PC-9 (cell line): ENCODE measurements around the gene DNAH12. TPM values are rescaled to one million over a fixed set of nuclear protein-coding genes. Genes with fewer than 3 reads are reported as not detected.

Experiments
- BruUV-seq: library from RNA; stranded (reverse); fragments of 400-500 nt; replicated peaks from 2 replicates; lab custom pipeline; 2021; lab: Mats Ljungman, UMichigan
- CTCF ChIA-PET: fragments of 300-600 bp; sonication (Branson Sonifier 250); formaldehyde crosslinking; loops from one replicate; lab custom pipeline; 2022; ENCODE audit warnings: antibody characterized with exemption; lab: Charles Lee
- POLR2A ChIA-PET: fragments of 300-600 bp; sonication (Branson Sonifier 250); formaldehyde crosslinking; loops from one replicate; lab custom pipeline; 2022; ENCODE audit warnings: antibody characterized with exemption; ENCODE audit not compliant: unreplicated experiment; lab: Charles Lee
- DNase-seq, 2 experiments: peaks; one replicate each; pipeline versions ENCODE4 v3.0.0 to v3.0.0-alpha.2; 2015 to 2022; ENCODE audit warnings: mixed read lengths in 1 of 2
- H2AFZ ChIP-seq: fragments of 200-600 bp; sonication (generic); 2 replicates; pipeline ENCODE4 v1.8.1; 2017; ENCODE audit warnings: antibody characterized with exemption
- H3F3A ChIP-seq: fragments of 200-600 bp; sonication (generic); 2 replicates; pipeline ENCODE4 v1.8.1; 2017; ENCODE audit warnings: antibody characterized with exemption, mild to moderate bottlenecking, low read depth; ENCODE audit not compliant: insufficient read depth
- H3K27ac ChIP-seq: fragments of 200-600 bp; sonication (generic); 2 replicates; pipeline ENCODE4 v1.6.1; 2016; ENCODE audit warnings: mixed run types
- H3K27me3 ChIP-seq: fragments of 200-600 bp; sonication (generic); 2 replicates; pipeline ENCODE4 v1.6.1; 2016; ENCODE audit warnings: low read depth, mixed run types; ENCODE audit not compliant: insufficient read depth
- H3K36me3 ChIP-seq: fragments of 200-600 bp; sonication (generic); 2 replicates; pipeline ENCODE4 v1.6.1; 2016; ENCODE audit warnings: low read depth, mixed run types
- H3K4me1 ChIP-seq: fragments of 200-600 bp; sonication (generic); replicated peaks from 2 replicates; pipeline ENCODE4 v1.6.1; 2016; ENCODE audit warnings: mixed run types; ENCODE audit not compliant: insufficient read depth
- H3K4me2 ChIP-seq: fragments of 200-600 bp; sonication (generic); 2 replicates; pipeline ENCODE4 v1.6.1; 2017; ENCODE audit warnings: mixed run types
- H3K4me3 ChIP-seq: fragments of 200-600 bp; sonication (generic); 2 replicates; pipeline ENCODE4 v1.6.1; 2016; ENCODE audit warnings: mixed run types
- H3K79me2 ChIP-seq: fragments of 200-600 bp; sonication (generic); 2 replicates; pipeline ENCODE4 v1.6.1; 2017; ENCODE audit warnings: low read depth, mixed run types
- H3K9me2 ChIP-seq: fragments of 200-600 bp; sonication (generic); 2 replicates; pipeline ENCODE4 v1.8.1; 2017; ENCODE audit warnings: mild to moderate bottlenecking; ENCODE audit not compliant: insufficient read depth
- H3K9me3 ChIP-seq: fragments of 200-600 bp; sonication (generic); 2 replicates; pipeline ENCODE4 v1.8.1; 2016; ENCODE audit warnings: low read depth; ENCODE audit not compliant: insufficient read depth
- H4K20me1 ChIP-seq: fragments of 200-600 bp; sonication (generic); 2 replicates; pipeline ENCODE4 v1.8.1; 2017; ENCODE audit not compliant: insufficient read depth
- CTCF ChIP-seq: fragments of 200-600 bp; sonication (generic); conservative IDR thresholded peaks from 2 replicates; pipeline ENCODE4 v1.6.1; 2017; ENCODE audit warnings: mixed run types, antibody characterized with exemption, mild to moderate bottlenecking, moderate library complexity
- EZH2 ChIP-seq: fragments of 200-600 bp; sonication (generic); IDR thresholded peaks from 2 replicates; pipeline ENCODE4 v1.8.0; 2017; ENCODE audit warnings: antibody characterized with exemption, low read depth
- intact Hi-C: fragments of 100-400 bp; cut with micrococcal nuclease; formaldehyde crosslinking; loops from one replicate; pipeline ENCODE4 v1.10.0; 2022; ENCODE audit not compliant: unreplicated experiment
- total RNA-seq: library from RNA; stranded (reverse); gene quantifications from 2 replicates; pipeline ENCODE4 v1.2.3, GENCODE V29; 2021

Gene DNAH12
- total RNA-seq, 1 experiment from 2014 or later = 0.22 TPM

GRCh38 chr3:57586778-57587177, 42.6 kb upstream of the DNAH12 start:
- Histone ChIP-seq H3K36me3 (peaks cover 17% of the 10 kb centered on the region; the same call in 1 of the 2 replicates), H3K27me3 (no peaks in the 10 kb centered on the region), H3K4me2 (no peak overlapping the region), H3K4me1 (peaks cover 27% of the 10 kb centered on the region), H2AFZ (no peak overlapping the region), H3K79me2 (peaks cover 94% of the 10 kb centered on the region), H3K27ac (peak overlapping the region; percentile 41; the same call in 1 of the 2 replicates), H4K20me1 (peaks cover 80% of the 10 kb centered on the region), H3F3A (peaks cover 50% of the 10 kb centered on the region), H3K9me2 (no peaks in the 10 kb centered on the region), H3K4me3 (no peak overlapping the region), H3K9me3 (no peaks in the 10 kb centered on the region)
- intact Hi-C loops = no loop called here
- no TSS peak for BruUV-seq
- ChIA-PET CTCF (interaction anchor here (0.6 kb wide), 1 partner anchor 68 kb away, joined by 3 read pairs; no protein-coding TSS in a partner anchor), POLR2A (no interaction called here)
- TF ChIP-seq EZH2 = no peak
- TF ChIP-seq CTCF = no peak
- DNase-seq = no peak

GRCh38 chr3:57583544-57583943, 39.4 kb upstream of the DNAH12 start:
- Histone ChIP-seq H3K4me1 (peaks cover 24% of the 10 kb centered on the region), H3K36me3 (peaks cover 28% of the 10 kb centered on the region), H3K9me2 (no peaks in the 10 kb centered on the region), H3K4me3 (no peak overlapping the region), H2AFZ (no peak overlapping the region), H3K4me2 (peak overlapping the region; percentile 17; the same call in 1 of the 2 replicates), H3K27ac (peak overlapping the region; percentile 91), H3F3A (peaks cover 51% of the 10 kb centered on the region), H3K9me3 (no peaks in the 10 kb centered on the region), H3K79me2 (peaks cover 93% of the 10 kb centered on the region), H4K20me1 (peaks cover 61% of the 10 kb centered on the region), H3K27me3 (no peaks in the 10 kb centered on the region)
- CTCF ChIA-PET = no interaction called here
- POLR2A ChIA-PET = no interaction called here
- BruUV-seq = no TSS peak
- intact Hi-C loops = loop anchor here (1.0 to 5.0 kb wide), 3 partner anchors 186 to 576 kb away; no protein-coding TSS in a partner anchor
- TF ChIP-seq EZH2 (no peak), CTCF (no peak)
- peak in 1 of 2 experiments; percentile 52 for DNase-seq

- Histone ChIP-seq H3K79me2 (peaks cover 93% of the 10 kb centered on the region), H3K36me3 (peaks cover 28% of the 10 kb centered on the region), H3K4me3 (no peak overlapping the region), H3K4me1 (peaks cover 24% of the 10 kb centered on the region), H4K20me1 (peaks cover 62% of the 10 kb centered on the region), H3K27me3 (no peaks in the 10 kb centered on the region), H3K9me3 (no peaks in the 10 kb centered on the region), H3K9me2 (no peaks in the 10 kb centered on the region), H3F3A (peaks cover 60% of the 10 kb centered on the region), H3K4me2 (peak overlapping the region; percentile 30; the same call in 1 of the 2 replicates), H2AFZ (no peak overlapping the region), H3K27ac (peak overlapping the region; percentile 91)
- POLR2A ChIA-PET = interaction anchor here (0.6 kb wide), 1 partner anchor 47 kb away, joined by 4 read pairs; no protein-coding TSS in a partner anchor
- peak; percentile 88 to 96 for DNase-seq
- peak; percentile 62; the same call in 1 of the 2 replicates for TF ChIP-seq CTCF
- TF ChIP-seq EZH2 = no peak
- intact Hi-C loops = loop anchor here (1.0 to 5.0 kb wide), 3 partner anchors 185 to 575 kb away; no protein-coding TSS in a partner anchor
- CTCF ChIA-PET = no interaction called here
- BruUV-seq = no TSS peak
Measured at GRCh38 chr3:57582474-57583168, 38.5 kb upstream of the DNAH12 start.
